DMS 273 (cell line): ENCODE results near the gene SFTPA2.
"Not testable (repeated sequence)": the region's sequence is repeated elsewhere in the genome, so short reads cannot be mapped to it uniquely, and the experiment has no call there.

Experiments used
- DNase-seq: peaks from one replicate; lab custom pipeline; 2025; ENCODE audit not compliant: unreplicated experiment; lab: John Stamatoyannopoulos, UW

SFTPA2 gene

DNA sequence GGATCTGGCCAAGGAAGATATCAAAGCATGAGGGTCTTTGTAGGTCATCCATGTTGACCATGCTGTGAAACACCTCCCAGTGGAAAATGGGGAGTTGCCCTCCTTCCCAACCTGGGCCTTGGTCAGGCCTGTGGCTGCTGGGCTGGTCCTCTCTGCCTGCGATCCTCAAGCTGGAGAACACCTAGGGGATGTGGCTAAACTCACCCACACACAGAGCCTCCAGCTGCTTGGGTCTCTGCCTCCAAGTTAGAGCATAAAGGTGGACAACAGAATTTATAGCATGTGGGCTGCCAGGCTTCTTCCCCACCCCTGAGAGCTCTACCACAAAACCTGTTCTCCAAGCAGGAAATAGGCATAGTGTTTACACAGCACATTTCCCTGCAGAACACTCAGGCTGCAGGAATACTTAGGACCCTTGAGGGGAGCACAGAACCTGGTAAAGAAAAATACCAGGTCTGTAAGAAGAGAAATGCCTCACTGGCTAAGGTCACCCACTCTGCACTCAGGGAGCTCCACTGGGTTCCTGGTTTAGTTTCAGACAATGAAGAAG lies at the start of gene SFTPA2:
SFTPA2 (minus strand) TSS at position 248 of the 550 bp plus-strand sequence. CDS start 924 bp downstream, outside the sequence.
- no peak for DNase-seq

DNA sequence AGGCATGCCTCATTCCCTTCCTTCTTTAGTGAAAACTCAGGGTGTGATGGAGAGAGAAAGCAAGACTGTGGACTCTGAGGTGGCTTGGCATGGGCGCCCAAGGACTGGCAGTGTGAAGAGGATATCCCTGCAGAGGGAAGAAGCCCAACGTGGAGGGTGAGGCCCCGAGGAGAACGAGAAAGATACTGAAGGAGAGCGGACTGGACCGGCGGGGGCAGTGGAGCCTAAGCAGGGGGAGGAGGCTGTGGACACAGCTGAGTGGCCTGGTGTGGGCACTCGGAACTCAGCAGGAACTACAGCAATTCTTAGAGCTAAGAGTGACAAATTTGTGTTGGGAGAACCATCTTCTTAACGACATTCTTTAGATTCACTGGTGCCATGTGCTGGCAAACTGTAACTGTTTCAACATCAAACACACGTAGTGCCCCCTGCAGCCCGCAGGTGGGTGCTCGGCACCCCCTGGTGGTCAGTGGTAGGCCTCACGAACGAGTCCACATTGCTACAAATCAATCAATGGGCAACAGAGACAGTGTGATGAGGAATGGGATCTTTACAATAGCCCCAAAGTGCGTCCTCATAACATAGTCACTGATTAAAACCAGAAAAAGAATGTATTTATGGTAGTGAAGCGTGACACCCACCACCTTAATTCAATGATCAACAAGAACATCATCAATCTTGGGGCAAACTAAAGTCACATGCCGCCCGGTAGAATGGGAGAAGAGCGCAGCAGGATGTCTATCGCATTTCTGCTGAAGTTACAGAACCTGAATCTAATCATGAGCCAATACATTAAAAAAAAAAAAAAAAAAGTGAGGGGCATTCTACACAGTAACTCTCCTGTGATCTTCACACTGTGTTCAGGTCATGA lies 48.5 kb upstream of the SFTPA2 start:
- DNase-seq: peak; percentile 73

DNA sequence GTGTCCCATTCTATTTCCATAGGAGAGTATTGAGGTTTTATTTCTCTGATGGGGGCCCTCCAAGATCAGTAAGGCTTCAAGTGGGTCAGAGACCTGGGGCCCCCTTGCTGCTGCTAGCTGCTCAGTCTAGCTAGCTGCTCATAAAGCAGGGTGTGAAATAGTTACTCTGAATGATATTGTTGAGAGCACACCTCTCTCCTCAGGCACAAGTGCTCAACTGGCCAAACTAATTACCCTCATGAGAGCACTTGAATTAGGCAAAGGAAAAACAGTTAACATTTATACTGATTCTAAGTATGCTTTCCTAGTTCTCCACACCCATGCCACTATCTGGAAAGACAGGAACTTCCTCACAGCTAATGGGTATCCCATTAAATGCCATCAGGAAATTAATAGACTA lies 45.1 kb upstream of the SFTPA2 start:
- no peak for DNase-seq

DNA sequence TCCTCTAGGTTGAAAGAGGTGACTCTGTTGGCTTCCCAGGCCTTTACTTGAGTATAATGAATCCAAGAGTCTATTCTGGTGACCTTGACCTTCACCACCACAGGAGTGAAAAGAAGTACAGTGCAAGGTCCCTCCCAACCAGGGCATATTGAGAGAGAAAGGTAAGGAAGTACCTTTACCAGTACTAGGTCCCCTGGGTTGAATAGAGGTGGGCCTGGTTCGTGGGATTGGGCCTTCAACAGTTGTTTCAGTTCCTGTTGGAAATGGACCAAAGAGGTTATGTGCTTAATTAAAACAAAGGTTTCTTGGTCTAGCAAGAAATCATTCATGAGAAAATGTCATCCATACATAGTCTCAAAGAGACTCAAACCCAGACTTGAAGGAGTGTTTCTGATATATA lies 44.1 kb upstream of the SFTPA2 start:
- DNase-seq: no peak

DNA sequence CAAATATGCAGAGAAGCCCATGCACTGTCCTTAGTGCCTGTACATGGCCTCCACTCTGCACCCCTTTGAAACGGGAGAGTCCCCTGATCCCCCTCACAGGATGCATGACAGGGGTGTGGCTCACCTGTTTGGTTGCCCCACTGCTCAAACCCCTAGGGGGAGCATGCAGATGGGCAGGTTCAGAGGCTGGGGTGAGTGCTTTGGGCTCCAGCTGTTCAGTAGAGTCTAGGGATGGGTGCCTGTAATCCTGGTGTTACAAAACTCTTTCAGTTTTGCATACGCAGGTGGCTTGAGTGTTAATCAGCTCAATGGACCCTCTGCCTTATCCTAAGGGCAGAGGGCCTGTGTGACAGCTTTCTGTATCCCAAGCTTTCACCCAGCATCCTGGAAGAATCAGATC lies 42.7 kb upstream of the SFTPA2 start:
- no peak for DNase-seq

DNA sequence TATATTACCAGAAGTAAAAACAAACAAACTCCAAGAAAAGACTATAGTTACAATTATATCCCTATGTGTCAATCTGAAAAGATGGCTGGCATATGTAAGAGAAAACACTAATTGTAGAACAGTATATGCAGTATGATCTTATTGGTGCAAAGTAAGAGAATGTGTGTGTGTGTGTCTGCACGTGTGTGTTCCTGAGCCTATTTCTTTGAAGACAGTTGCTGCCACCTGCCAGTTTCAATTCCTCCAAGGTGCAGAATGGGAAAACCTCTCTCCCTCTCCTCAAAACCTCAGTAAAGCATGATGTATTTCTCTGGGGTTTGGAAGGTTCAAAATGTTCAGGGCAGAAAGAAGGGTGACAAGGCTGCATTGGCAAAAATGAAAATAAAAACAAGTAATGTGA lies 41.7 kb upstream of the SFTPA2 start:
- DNase-seq: no peak

DNA sequence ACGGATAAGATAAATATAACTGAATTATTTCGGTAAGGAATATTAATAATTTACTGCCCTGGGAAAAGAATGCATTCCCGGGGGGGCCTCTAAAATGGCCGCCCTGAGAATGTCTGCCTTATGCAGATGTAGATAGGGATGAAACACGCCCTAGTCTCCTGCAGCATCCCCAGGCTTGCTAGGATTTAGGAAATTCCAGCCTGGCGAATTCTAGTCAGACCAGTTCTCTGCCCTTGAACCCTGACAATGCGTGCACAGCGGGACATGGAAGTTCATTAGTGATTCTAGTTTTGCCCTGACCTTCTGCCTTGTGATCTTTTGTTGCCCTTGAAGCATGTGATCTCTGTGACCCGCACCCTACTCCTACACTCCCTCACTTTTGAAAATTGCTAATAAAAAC lies 39.4 kb upstream of the SFTPA2 start:
- not testable (repeated sequence) for DNase-seq

DNA sequence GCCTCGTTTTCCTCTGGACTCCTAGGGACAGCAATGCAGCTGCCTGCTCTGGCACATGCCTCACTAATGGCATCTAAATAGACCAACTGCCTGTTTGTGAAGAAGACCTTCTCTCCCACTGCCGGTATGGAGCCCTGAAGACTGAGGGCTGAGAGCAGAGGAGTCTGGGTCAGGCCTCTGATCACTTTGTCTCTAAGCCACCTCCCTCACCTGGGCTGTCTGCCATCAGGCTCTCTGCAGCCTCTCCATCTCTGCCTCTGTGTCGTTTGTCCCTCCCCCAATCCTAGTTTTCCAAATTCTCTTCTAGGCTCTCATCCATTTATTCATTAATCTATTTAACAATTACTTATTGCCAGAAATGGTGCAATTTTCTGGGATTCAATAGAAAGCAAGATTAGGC lies 35.3 kb upstream of the SFTPA2 start:
- no peak for DNase-seq

DNA sequence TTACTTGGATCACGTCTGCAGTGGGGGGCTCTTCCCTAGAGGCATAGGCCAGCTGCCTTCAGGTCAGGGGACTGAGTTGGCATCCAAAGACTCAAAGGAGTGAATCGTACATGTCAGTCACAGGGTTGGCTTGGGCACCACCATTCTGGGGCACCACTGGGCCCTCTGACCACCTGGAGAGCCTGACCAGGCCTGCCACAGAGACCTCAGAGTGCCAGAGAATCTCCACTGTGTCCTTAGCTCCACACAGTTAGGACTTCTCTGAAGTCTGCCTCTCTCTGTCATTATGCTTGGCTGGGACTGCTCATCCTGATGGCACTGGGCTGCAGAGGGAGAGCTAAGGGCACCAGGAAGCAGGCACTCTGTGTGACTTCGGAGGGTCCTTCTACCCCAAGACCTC lies 34.4 kb upstream of the SFTPA2 start:
- DNase-seq: not testable (repeated sequence)

DNA sequence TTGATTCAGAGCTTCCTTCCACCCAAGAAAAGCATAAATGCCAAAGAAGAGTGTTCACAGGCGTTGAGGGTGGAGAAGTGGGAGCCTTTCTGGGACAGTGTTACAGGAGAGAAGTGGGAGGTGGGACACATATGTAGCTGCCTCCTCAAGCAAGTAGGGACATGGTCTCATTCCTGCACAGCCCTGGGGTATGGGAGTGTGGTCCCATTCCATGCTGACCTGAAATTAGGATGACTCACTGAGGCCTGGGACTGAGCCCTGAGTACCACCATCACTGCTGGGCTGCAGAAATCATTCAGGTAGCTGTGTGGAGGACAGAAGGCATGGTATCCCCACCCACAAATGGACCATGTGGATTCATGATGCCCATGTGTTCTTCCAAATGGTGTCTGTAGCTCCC lies 33.2 kb upstream of the SFTPA2 start:
- no peak for DNase-seq

DNA sequence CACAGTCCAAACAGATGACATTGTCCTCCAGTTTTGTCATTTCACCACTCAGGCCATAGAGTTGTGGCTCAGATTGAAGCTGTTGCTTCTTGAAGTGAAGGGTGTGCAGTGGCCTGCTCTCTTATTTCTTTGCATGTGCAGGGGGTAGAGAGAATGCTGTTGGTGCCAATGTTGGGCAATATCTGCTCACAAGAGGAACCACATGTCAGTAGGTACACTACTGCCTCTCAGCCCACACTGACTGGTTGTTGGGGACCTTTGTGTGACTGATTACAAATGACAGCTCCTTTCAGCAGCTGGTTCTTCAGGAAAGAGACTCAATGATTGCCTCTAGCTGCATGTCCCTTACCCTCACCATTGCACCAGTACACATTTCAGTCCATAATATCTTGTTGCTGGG lies 28.6 kb upstream of the SFTPA2 start:
- no peak for DNase-seq

DNA sequence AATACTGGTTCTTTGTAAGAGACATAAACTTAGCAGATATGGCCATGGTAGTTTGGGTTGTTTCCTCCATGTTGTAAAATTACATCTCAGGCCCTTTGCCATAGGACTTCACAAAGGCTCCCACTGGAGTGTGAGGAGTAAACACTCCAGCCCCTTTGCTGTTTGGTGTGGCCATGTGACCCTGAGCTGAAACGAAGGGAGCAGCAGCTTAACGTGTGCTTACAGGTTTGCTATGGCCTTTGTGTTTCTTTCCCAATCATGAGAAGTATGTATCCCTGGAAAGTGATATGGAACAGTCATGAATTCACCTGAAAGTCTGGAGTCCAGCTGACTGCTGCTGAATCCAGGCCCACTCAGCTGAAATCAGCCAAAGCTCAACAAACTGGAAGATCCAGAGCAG lies 26.7 kb upstream of the SFTPA2 start:
- no peak for DNase-seq

DNA sequence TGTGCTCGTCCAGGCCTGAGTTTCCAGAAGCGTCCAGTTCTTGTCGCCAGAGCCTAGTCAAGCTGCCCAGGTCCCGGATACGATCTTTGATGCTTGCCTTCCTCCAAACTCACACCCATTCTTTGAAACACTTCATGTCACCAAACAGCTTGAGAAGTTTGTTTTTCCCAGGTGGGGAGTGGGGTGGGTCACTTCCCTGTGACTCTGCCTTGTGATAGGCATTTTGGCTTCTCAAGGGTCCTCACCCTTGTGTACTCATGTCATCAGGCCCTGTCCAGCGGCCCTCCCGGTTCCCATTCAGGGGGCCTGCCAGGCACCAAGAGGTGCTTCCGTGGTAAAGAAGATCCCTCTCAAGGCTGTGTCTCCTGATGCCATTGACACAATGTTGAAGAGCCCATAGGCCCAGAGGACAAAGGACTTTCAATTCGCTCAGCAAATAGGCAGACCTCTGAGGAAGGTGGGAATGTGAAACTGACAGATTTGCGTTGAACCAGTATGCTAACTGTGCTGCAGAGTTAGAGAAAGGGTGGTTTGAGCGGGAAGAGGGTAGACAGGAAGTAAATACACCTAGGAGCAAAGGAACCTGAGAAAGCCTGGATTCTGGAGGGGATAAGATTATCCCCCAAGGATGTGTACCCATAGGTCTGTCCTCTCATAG lies 25.8 kb upstream of the SFTPA2 start:
- no peak for DNase-seq

DNA sequence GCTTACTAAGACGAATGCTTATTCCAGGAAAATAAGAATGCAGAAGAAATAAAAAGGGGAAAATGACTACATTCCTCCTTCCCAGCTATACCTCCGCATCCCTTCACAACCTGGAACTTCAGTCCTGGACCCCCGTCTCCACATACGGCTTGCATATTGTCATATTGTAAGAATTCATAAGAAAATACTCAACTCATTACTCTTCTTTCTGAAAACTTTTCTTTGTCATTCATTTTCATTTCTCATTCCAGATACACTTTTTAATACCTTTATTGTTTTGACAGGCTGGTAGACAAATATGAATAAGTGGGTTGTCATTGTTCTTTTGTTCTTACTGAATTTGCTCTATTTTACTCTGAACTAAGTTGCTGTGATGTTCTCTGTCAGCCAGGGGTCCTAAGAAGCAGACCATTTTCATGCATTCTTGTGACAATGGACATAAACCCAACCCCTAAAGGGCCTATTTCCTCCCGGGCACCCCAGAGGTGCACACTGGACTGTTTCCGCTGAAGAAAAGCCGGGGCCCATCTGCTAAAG lies 23.3 kb upstream of the SFTPA2 start:
- no peak for DNase-seq

DNA sequence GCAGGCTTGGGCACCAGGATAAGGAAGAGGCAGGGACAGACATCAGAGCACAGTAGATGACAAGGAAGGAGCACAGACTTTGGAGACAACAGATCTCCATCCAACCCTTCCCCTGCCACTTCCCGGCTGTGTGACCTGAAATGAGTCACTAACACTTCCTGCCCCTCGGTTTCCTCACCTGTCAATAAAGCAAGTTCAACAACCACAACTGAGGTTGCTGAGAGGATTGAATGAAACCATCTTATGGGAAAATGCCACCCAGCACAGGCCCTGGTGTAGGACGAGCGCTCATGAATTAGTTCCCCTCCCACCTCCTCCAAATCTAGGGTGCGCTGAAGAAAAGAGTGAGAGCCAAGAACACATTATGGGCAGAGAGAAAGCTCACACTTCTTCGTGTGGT lies 22.7 kb upstream of the SFTPA2 start:
- not testable (repeated sequence) for DNase-seq

DNA sequence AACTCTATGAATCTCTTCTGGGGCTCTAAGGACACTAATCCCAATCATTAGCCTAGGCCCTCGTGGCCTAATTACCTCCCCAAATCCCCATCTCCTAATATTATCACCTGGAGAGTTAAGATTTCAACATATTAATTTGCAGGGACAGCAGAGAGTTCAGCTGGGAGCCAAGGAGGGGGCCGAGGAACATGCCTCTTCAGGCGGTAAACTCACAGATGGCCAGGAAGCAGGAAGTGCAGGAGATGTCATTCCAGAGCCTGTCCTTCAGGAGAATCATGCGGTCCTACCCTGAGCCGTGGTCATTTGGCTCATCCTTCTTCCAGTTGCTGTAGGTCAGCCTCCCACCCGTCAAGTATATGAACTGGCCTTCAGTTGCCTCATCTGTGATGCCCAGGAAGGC lies 21.9 kb upstream of the SFTPA2 start:
- no peak for DNase-seq

DNA sequence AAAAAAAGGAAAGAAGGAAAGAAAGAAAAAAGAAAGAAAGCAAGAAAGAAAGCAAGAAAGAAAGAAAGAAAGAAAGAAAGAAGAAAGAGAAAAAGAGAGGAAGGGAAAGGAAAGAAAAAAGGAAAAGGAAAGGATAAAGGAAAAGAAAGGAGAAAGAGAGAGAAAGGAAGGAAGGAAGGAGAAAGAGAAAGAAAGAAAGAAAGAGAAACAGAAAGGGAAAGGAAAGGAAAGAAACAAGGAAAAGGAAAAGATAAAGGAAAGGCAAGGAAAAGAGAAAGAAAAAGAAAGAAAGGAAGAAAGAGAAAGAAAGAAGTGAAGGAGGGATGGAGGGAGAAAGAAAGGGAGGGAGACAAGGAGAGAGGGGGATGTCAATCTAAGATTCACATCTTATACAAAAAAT lies 20.8 kb upstream of the SFTPA2 start:
- no peak for DNase-seq

DNA sequence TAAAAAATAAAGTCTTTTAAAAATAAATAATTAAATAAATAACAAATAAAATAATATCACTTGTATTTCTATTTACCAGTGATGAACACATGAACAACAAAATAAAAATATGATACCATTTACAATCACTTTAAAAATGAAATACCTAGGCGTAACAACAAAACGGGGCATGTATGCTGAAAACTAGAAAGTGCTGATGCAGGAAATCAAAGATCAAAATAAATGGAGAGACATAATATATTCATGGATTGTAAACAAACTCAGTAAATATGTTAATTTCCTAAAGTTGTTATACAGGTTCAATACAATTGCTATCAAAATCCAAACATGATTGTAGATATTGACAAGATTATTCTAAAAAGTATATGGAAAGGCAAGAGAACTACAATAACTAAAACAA lies 19.2 kb upstream of the SFTPA2 start:
- DNase-seq: no peak

DNA sequence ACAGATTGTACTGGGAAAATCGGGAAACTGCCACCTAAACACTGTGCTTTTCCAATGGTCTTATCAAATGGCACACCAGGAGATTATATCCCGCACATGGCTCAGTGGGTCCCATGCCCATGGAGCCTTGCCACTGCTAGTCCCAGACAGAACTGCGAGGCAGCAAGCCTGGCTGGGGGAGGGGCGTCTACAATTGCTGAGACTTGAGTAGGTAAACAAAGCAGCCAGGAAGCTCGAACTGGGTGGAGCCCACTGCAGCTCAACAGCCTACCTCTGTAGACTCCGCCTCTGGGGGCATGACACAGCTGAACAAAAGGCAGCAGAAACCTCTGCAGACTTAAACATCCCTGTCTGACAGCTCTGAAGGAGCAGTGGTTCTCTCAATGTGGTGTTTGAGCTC lies 10.4 kb upstream of the SFTPA2 start:
- DNase-seq: not testable (repeated sequence)

DNA sequence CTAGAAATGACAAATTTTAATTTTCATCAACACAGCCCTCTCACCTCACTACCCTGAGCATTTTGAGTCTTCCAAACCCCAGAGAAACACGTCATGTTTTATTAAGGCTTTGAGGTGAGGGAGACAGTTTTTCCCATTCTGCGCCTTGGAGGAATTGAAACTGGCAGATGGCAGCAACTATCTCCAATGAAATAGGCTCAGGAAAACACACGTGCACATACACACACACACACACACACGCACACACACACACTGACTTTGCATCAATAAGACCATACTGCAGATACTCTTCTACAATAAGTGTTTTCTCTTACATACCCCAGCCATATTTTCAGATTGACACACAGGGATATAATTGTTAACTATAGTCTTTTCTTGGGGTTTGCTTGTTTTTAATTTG lies 3.2 kb upstream of the SFTPA2 start:
- peak; percentile 4 for DNase-seq

DNA sequence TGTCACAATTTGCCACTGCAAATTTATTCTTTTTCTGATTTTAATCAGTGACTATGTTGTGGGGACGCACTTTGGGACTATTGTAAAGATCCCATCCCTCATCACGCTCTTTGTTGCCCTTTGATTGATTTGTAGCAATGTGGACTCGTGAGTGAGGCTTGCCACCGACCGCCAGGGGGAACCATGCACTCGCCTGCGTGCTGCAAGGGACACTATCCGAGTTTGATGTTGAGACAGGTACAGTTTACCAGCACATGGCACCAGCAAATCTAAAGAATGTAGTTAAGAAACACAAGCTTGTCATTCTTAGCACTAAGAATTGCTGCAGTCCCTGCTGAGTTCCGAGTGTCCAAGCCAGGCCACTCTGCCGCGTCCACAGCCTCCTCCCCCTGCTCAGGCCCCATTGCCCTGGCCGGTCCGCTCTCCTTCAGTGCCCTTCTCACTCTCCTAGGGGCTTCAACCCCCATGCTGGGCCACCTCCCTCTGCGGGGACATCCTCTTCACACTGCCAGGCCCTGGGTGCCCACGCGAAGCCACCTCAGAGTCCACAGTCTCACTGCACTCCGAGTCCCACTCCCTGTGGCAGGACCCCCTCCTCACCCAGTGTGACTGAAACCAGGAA lies 2.0 kb upstream of the SFTPA2 start:
- DNase-seq: peak; percentile 56

DNA sequence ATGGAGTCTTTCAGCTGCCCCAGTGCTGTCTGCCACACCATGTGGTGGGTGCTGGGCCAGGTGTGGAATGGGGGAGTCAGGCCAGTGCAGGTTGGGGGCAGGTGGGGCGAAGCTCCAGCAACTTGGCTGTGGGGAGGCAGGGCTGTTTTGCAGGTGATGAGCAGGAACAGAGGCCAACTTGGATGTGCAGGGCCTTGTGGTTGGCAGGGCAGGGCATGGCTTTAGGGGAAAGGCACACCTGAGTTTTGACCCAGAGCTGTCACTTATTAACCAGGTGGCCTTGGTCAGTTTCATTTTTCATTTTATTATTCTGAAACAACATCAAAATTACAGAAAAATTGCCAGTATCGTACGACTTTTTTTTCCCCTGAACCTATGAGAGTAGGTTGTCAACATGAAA lies 1.1 kb upstream of the SFTPA2 start:
- no peak for DNase-seq
